AG10803 (cell line): Measurements from ENCODE around the gene SGPL1.

Experiments used
- DNase-seq: peaks from one replicate; pipeline ENCODE4 v3.0.0; 2010; ENCODE audit warnings: low read depth
- H3K4me3 ChIP-seq: 2 replicates; pipeline ENCODE4 v1.5.1; 2011; ENCODE audit warnings: mild to moderate bottlenecking, low read length, control low read depth
- CTCF ChIP-seq: conservative IDR thresholded peaks from 2 replicates; pipeline ENCODE4 v1.5.1; 2011; ENCODE audit warnings: mild to moderate bottlenecking, low read length, control low read depth, inconsistent platforms

SGPL1 gene

GRCh38 chr10:70791386-70792039 lies 24.2 kb upstream of the SGPL1 start:
- no peak for TF ChIP-seq CTCF
- DNase-seq: no peak
- no peak overlapping the region for H3K4me3 ChIP-seq

GRCh38 chr10:70795613-70796012 lies 20.1 kb upstream of the SGPL1 start:
- no peak for DNase-seq
- H3K4me3 ChIP-seq: no peak overlapping the region
- TF ChIP-seq CTCF: no peak

GRCh38 chr10:70797840-70798239 lies 17.9 kb upstream of the SGPL1 start:
- no peak for DNase-seq

GRCh38 chr10:70799124-70799523 lies 16.6 kb upstream of the SGPL1 start:
- no peak overlapping the region for H3K4me3 ChIP-seq
- TF ChIP-seq CTCF: no peak
- DNase-seq: peak; percentile 52

More at GRCh38 chr10:70797840-70798239, 17.9 kb upstream of the SGPL1 start:
- no peak overlapping the region for H3K4me3 ChIP-seq
- no peak for TF ChIP-seq CTCF

GRCh38 chr10:70801854-70802253 lies 13.9 kb upstream of the SGPL1 start:
- H3K4me3 ChIP-seq: no peak overlapping the region
- no peak for DNase-seq
- TF ChIP-seq CTCF: no peak

GRCh38 chr10:70803775-70804420 lies 11.8 kb upstream of the SGPL1 start:
- no peak for DNase-seq
- no peak for TF ChIP-seq CTCF
- no peak overlapping the region for H3K4me3 ChIP-seq

GRCh38 chr10:70804421-70804808 lies 11.3 kb upstream of the SGPL1 start:
- no peak for TF ChIP-seq CTCF
- DNase-seq: peak; percentile 25

More at GRCh38 chr10:70804421-70804808, 11.3 kb upstream of the SGPL1 start:
- H3K4me3 ChIP-seq: no peak overlapping the region
